GM21367 (cell line): ENCODE results near the gene NDUFA6.
A peak's percentile ranks its signal among the peaks of the same experiment; 100 is the strongest.
"Not testable (repeated sequence)": the region's sequence is repeated elsewhere in the genome, so short reads cannot be mapped to it uniquely, and the experiment has no call there.

Experiments used
- ATAC-seq: cut with Tn5 transposase; IDR thresholded peaks from one replicate; pipeline ENCODE4 v1.9.1; 2021; ENCODE audit not compliant: unreplicated experiment

The NDUFA6 gene

GRCh38 chr22:42072606-42073330, 17.8 kb downstream of the NDUFA6 start:
- ATAC-seq, result no peak

- ATAC-seq, result not testable (repeated sequence)
Measured at GRCh38 chr22:42071508-42071907, 19.1 kb downstream of the NDUFA6 start.

GRCh38 chr22:42070517-42071422, 19.8 kb downstream of the NDUFA6 start, which contains the start of gene NAGA:
Gene NAGA (minus strand): TSS chr22:42070812. CDS start chr22:42070297, 515 bp downstream.
- peak; percentile 79 for ATAC-seq

GRCh38 chr22:42069801-42070516, 20.6 kb downstream of the NDUFA6 start:
- ATAC-seq, result no peak

- no peak for ATAC-seq
Measured at GRCh38 chr22:42068291-42068690, 22.3 kb downstream of the NDUFA6 start.

GRCh38 chr22:42067671-42068251, 22.8 kb downstream of the NDUFA6 start:
- no peak for ATAC-seq

- ATAC-seq, result no peak
Measured at GRCh38 chr22:42066937-42067336, 23.6 kb downstream of the NDUFA6 start.

GRCh38 chr22:42066126-42066761, 24.3 kb downstream of the NDUFA6 start:
- ATAC-seq, result no peak

GRCh38 chr22:42065438-42066125, 25.0 kb downstream of the NDUFA6 start:
- ATAC-seq, result no peak

- ATAC-seq, result no peak
Measured at GRCh38 chr22:42064629-42065028, 25.9 kb downstream of the NDUFA6 start.

- no peak for ATAC-seq
Measured at GRCh38 chr22:42062506-42063170, 27.9 kb downstream of the NDUFA6 start.

GRCh38 chr22:42061041-42061440, 29.5 kb downstream of the NDUFA6 start:
- ATAC-seq, result no peak

- ATAC-seq, result no peak
Measured at GRCh38 chr22:42060489-42060888, 30.1 kb downstream of the NDUFA6 start.

- no peak for ATAC-seq
Measured at GRCh38 chr22:42056757-42057511, 33.6 kb downstream of the NDUFA6 start.

GRCh38 chr22:42052765-42053164, 37.8 kb downstream of the NDUFA6 start:
- ATAC-seq, result no peak

- ATAC-seq, result no peak
Measured at GRCh38 chr22:42050641-42051180, 39.9 kb downstream of the NDUFA6 start.

GRCh38 chr22:42041784-42042183, 48.8 kb downstream of the NDUFA6 start:
- no peak for ATAC-seq

- no peak for ATAC-seq
Measured at GRCh38 chr22:42039271-42039670, 51.3 kb downstream of the NDUFA6 start.
